IPS DF 19.7 (cell line): ENCODE results near the gene PTMA.

Experiments used
- DNase-seq: peaks from one replicate; pipeline ENCODE4 v3.0.0-alpha.2; 2013; ENCODE audit warnings: low read depth, low spot score

The PTMA gene

DNA sequence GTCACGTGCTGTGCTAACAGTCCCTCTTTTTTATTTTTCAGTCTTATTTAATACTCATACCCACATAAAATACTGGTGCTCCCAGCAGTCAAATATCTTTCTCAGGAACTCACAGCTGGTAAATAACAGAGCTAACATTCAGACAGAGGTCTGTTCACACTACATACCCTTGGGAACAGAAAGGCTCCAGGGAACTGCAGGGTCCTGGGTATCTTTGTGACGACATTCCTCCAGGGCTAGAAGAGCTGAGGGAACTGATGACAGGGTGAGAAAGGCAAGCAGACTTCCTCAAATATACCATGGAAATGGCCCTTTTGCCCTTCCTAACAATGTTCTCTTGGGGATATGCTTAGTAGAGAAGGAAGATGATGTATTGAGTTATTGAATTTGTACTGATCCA is 53.4 kb downstream of the PTMA start:
- DNase-seq, result no peak
